ENCODE measurements around the gene USP11. TPM values are rescaled to one million over a fixed set of nuclear protein-coding genes. Genes with fewer than 3 reads are reported as not detected.

Gene USP11
- total RNA-seq, 1 experiment from 2014 or later, result 61.2 TPM

GRCh38 chrX:47285836-47286320 is 53.1 kb downstream of the USP11 start:
- peaks cover 6% of the 10 kb centered on the region for H3K4me1 Mint-ChIP-seq (ENCODE audit: low read depth, unreplicated experiment)
- H3K36me3 Mint-ChIP-seq (ENCODE audit: insufficient read depth, unreplicated experiment), result no peaks in the 10 kb centered on the region
- TF ChIP-seq, protein P1, sequence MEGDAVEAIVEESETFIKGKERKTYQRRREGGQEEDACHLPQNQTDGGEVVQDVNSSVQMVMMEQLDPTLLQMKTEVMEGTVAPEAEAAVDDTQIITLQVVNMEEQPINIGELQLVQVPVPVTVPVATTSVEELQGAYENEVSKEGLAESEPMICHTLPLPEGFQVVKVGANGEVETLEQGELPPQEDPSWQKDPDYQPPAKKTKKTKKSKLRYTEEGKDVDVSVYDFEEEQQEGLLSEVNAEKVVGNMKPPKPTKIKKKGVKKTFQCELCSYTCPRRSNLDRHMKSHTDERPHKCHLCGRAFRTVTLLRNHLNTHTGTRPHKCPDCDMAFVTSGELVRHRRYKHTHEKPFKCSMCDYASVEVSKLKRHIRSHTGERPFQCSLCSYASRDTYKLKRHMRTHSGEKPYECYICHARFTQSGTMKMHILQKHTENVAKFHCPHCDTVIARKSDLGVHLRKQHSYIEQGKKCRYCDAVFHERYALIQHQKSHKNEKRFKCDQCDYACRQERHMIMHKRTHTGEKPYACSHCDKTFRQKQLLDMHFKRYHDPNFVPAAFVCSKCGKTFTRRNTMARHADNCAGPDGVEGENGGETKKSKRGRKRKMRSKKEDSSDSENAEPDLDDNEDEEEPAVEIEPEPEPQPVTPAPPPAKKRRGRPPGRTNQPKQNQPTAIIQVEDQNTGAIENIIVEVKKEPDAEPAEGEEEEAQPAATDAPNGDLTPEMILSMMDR (IDR thresholded peaks at IDR 0.05; ENCODE audit: insufficient read depth in 1 of 2, low read depth in 1 of 2, low read length in 1 of 2, severe bottlenecking in 1 of 2, unreplicated experiment in 1 of 2), result no peak
- Histone ChIP-seq H3K4me1 (no peaks in the 10 kb centered on the region), H3K36me3 (ENCODE audit: control insufficient read depth, insufficient read depth, low read length) (no peaks in the 10 kb centered on the region), H3K4me3 (ENCODE audit: low read depth, low read length) (no peak overlapping the region), H3K9me3 (no peaks in the 10 kb centered on the region), H3K27me3 (replicated peaks; ENCODE audit: control insufficient read depth, insufficient read depth, low read length) (no peaks in the 10 kb centered on the region)
- intact Hi-C loops (cut with micrococcal nuclease; ENCODE audit: unreplicated experiment), result no loop called here
- peak overlapping the region; percentile 56 for H3K27ac Mint-ChIP-seq (ENCODE audit: unreplicated experiment)
- DNase-seq, result no peak
- H3K4me3 Mint-ChIP-seq (ENCODE audit: unreplicated experiment), result peak overlapping the region; percentile 42
- BruUV-seq (replicated peaks), result no TSS peak
- H3K27me3 Mint-ChIP-seq (ENCODE audit: insufficient read depth, unreplicated experiment), result no peaks in the 10 kb centered on the region
- ChIA-PET CTCF (interaction anchor here (0.6 kb wide), 1 partner anchor 26 kb away, joined by 3 read pairs; no protein-coding TSS in a partner anchor), POLR2A (no interaction called here)
- no peaks in the 10 kb centered on the region for H3K9me3 Mint-ChIP-seq (ENCODE audit: unreplicated experiment)

- Histone ChIP-seq H3K9me3 (no peaks in the 10 kb centered on the region), H3K27me3 (replicated peaks; ENCODE audit: control insufficient read depth, insufficient read depth, low read length) (no peaks in the 10 kb centered on the region), H3K4me3 (ENCODE audit: low read depth, low read length) (no peak overlapping the region), H3K4me1 (no peaks in the 10 kb centered on the region), H3K36me3 (ENCODE audit: control insufficient read depth, insufficient read depth, low read length) (no peaks in the 10 kb centered on the region)
- Mint-ChIP-seq H3K9me3 (ENCODE audit: unreplicated experiment) (peaks cover 17% of the 10 kb centered on the region), H3K27ac (ENCODE audit: unreplicated experiment) (no peak overlapping the region), H3K27me3 (ENCODE audit: insufficient read depth, unreplicated experiment) (no peaks in the 10 kb centered on the region), H3K36me3 (ENCODE audit: insufficient read depth, unreplicated experiment) (no peaks in the 10 kb centered on the region), H3K4me1 (ENCODE audit: low read depth, unreplicated experiment) (peaks cover 7% of the 10 kb centered on the region), H3K4me3 (ENCODE audit: unreplicated experiment) (no peak overlapping the region)
- ChIA-PET POLR2A (no interaction called here), CTCF (no interaction called here)
- TF ChIP-seq, protein P1 (IDR thresholded peaks at IDR 0.05; ENCODE audit: insufficient read depth in 1 of 2, low read depth in 1 of 2, low read length in 1 of 2, severe bottlenecking in 1 of 2, unreplicated experiment in 1 of 2), result no peak
- no peak for DNase-seq
- no TSS peak for BruUV-seq (replicated peaks)
- intact Hi-C loops (cut with micrococcal nuclease; ENCODE audit: unreplicated experiment), result no loop called here
Observed at GRCh38 chrX:47293106-47293505, 60.3 kb downstream of the USP11 start.

DNA sequence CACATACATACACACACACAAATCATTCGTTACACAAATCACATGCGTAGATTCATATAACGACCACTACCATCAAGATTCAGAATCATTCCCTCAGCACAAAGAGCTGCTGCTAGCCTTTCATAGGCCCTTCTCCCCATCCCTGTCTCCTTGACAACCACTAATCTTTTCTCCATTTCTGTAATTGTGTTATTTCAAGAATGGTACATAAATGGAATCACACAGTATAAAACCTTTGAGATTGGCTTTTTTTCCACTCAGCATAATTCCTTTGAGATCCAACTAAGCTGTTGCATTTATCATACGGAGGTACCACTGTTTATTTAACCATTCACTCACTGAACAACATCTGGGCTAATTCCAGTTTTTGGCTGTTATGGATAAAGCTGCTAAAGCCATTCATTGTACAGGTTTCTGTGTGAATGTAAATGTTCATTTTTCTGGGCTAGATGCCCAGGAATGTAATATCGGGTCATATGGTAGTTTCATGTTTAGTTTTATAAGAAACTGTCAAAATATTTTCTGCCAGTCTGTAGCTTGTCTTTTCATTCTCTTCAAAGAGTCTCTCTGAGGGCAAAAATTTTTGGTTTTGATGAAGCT is 64.1 kb downstream of the USP11 start:
- peaks cover 7% of the 10 kb centered on the region for H3K4me1 Mint-ChIP-seq (ENCODE audit: low read depth, unreplicated experiment)
- H3K9me3 Mint-ChIP-seq (ENCODE audit: unreplicated experiment), result peaks cover 16% of the 10 kb centered on the region
- H3K36me3 ChIP-seq (ENCODE audit: control insufficient read depth, insufficient read depth, low read length), result no peaks in the 10 kb centered on the region
- ChIA-PET POLR2A (interaction anchor here (0.7 kb wide), 1 partner anchor 64 kb away, joined by 5 read pairs; no protein-coding TSS in a partner anchor), CTCF (interaction anchor here (1.4 kb wide), 1 partner anchor 16 kb away, joined by 4 read pairs; no protein-coding TSS in a partner anchor)
- no peak overlapping the region for H3K27ac Mint-ChIP-seq (ENCODE audit: unreplicated experiment)
- H3K27me3 Mint-ChIP-seq (ENCODE audit: insufficient read depth, unreplicated experiment), result no peaks in the 10 kb centered on the region
- BruUV-seq (replicated peaks), result no TSS peak
- no peaks in the 10 kb centered on the region for H3K27me3 ChIP-seq (replicated peaks; ENCODE audit: control insufficient read depth, insufficient read depth, low read length)
- intact Hi-C loops (cut with micrococcal nuclease; ENCODE audit: unreplicated experiment), result no loop called here
- no peak overlapping the region for H3K4me3 ChIP-seq (ENCODE audit: low read depth, low read length)
- no peak overlapping the region for H3K4me3 Mint-ChIP-seq (ENCODE audit: unreplicated experiment)
- H3K9me3 ChIP-seq, result no peaks in the 10 kb centered on the region
- DNase-seq, result no peak
- TF ChIP-seq, protein P1 (IDR thresholded peaks at IDR 0.05; ENCODE audit: insufficient read depth in 1 of 2, low read depth in 1 of 2, low read length in 1 of 2, severe bottlenecking in 1 of 2, unreplicated experiment in 1 of 2), result no peak
- no peaks in the 10 kb centered on the region for H3K4me1 ChIP-seq
- no peaks in the 10 kb centered on the region for H3K36me3 Mint-ChIP-seq (ENCODE audit: insufficient read depth, unreplicated experiment)

Measured in Caco-2 (cell line).